Fibroblast of mammary gland (primary cell): ENCODE measurements around the gene TAS1R1.
A peak's percentile ranks its signal among the peaks of the same experiment; 100 is the strongest.

ENCODE experiments used
- DNase-seq: peaks from one replicate; pipeline ENCODE4 v3.0.0-alpha.2; 2010; ENCODE audit warnings: low read depth
- H3K4me3 ChIP-seq: 2 replicates; pipeline ENCODE4 v1.5.1; 2011; ENCODE audit warnings: low read depth, mild to moderate bottlenecking, low read length, moderate library complexity; ENCODE audit not compliant: control insufficient read depth
- CTCF ChIP-seq: conservative IDR thresholded peaks from 2 replicates; pipeline ENCODE4 v1.5.1; 2011; ENCODE audit warnings: low read depth, low read length, inconsistent platforms; ENCODE audit not compliant: control insufficient read depth, insufficient read depth

The TAS1R1 gene

DNA sequence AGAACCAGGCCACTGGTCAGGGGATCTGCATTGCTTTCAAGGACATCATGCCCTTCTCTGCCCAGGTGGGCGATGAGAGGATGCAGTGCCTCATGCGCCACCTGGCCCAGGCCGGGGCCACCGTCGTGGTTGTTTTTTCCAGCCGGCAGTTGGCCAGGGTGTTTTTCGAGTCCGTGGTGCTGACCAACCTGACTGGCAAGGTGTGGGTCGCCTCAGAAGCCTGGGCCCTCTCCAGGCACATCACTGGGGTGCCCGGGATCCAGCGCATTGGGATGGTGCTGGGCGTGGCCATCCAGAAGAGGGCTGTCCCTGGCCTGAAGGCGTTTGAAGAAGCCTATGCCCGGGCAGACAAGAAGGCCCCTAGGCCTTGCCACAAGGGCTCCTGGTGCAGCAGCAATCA, 19.7 kb downstream of the TAS1R1 start:
- no peak for DNase-seq
- H3K4me3 ChIP-seq, result no peak overlapping the region
- no peak for TF ChIP-seq CTCF

DNA sequence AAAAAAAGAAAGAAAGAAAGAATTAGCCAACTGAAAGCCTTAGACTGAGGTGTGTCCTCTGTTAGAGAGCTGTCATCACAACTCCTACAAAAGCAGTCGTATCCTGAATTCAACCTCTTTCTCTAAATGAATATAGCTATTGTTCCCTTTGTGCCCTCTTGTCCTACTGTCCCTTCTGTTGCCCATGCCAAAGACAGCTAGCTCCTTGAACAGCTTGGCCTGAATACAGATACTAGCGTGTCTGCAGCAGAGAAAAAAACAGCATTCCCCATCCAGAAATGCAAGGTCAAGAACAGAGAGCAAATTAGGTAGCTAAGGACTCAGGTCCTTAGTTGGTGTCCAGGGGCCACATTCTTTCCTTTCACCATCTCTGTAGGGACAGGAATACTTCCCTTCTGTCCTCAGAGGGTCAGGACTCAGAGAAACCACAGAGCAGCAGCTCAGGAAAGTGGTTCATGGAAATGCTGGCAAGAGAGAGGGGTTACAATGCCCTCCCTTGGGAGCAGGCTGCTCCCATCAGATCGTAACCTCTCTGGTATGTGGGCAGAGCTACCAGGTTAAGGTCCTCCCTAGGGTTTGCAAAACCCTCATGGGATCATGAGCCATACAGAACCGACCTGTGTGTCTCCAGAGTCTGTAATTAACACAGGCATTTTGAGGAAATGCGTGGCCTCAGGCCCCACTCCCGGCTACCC, 22.9 kb downstream of the TAS1R1 start:
- no peak for DNase-seq
- no peak for TF ChIP-seq CTCF
- no peak overlapping the region for H3K4me3 ChIP-seq

GRCh38 chr1:6578624-6579373, 23.7 kb downstream of the TAS1R1 start:
- H3K4me3 ChIP-seq, result no peak overlapping the region
- DNase-seq, result no peak
- no peak for TF ChIP-seq CTCF

GRCh38 chr1:6579374-6580118, 24.4 kb downstream of the TAS1R1 start, which contains the start of gene ZBTB48:
ZBTB48 (plus strand) TSS chr1:6579994; CDS start chr1:6580610, 616 bp downstream.
- TF ChIP-seq CTCF, result no peak
- peak; percentile 94 for DNase-seq

GRCh38 chr1:6580119-6580592, 25.0 kb downstream of the TAS1R1 start:
- H3K4me3 ChIP-seq, result peak overlapping the region; percentile 80
- no peak for DNase-seq
- TF ChIP-seq CTCF, result no peak

More at GRCh38 chr1:6579374-6580118, 24.4 kb downstream of the TAS1R1 start, which contains the start of gene ZBTB48:
- peak within 1 kb of the TSS; percentile 80 for H3K4me3 ChIP-seq

DNA sequence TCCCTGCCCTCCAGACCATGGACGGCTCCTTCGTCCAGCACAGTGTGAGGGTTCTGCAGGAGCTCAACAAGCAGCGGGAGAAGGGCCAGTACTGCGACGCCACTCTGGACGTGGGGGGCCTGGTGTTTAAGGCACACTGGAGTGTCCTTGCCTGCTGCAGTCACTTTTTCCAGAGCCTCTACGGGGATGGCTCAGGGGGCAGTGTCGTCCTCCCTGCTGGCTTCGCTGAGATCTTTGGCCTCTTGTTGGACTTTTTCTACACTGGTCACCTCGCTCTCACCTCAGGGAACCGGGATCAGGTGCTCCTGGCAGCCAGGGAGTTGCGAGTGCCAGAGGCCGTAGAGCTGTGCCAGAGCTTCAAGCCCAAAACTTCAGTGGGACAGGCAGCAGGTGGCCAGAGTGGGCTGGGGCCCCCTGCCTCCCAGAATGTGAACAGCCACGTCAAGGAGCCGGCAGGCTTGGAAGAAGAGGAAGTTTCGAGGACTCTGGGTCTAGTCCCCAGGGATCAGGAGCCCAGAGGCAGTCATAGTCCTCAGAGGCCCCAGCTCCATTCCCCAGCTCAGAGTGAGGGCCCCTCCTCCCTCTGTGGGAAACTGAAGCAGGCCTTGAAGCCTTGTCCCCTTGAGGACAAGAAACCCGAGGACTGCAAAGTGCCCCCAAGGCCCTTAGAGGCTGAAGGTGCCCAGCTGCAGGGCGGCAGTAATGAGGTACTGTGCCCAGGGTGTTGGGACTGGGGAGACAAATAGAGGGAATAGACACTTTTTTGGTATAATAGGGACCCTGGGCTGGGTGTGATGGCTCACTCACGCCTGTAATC, 25.7 kb downstream of the TAS1R1 start:
- H3K4me3 ChIP-seq, result peak overlapping the region; percentile 80
- no peak for TF ChIP-seq CTCF
- no peak for DNase-seq
